ENCODE data around the gene STIP1.

DNA sequence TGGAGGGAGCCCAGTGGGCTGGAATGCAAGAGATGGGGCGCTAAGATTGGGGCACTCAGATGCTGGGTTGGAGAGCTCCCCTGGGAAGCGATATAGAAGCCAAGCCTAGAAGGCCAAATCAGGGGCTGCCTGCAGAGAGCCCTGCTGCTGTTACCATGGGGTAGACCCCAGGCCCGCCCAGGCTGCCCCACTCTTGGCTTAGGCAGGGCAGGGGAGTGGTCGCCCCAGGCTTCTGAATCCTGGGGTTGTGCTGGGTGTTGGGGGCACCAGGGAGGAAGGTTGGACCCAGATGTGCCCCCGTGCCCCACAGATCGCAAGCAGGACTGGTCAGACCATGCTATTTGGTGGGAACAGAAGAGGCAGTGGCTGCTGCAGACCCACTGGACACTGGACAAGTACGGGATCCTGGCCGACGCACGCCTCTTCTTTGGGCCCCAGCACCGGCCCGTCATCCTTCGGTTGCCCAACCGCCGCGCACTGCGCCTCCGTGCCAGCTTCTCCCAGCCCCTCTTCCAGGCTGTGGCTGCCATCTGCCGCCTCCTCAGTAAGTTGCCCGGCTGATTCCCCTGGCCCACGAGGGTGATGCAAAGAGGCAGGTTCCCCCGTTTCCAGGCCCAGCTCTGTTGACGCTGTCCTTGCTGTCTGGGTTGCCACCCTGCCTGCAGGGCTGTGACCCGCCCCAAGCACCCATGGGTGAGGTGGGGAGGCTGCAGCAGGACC is 24.5 kb downstream of the STIP1 start:
- TF ChIP-seq CEBPB (IDR thresholded peaks at IDR 0.05; ENCODE audit: low read depth) (no peak), CTCF (IDR thresholded peaks at IDR 0.05 in 2 of 3, conservative IDR thresholded peaks at IDR 0.05 in 1 of 3; ENCODE audit: borderline replicate concordance in 1 of 3, insufficient read depth in 1 of 3, low read depth in 2 of 3, low read length in 2 of 3) (no peak), POLR2A (IDR thresholded peaks at IDR 0.05; ENCODE audit: borderline replicate concordance, extremely low read depth, insufficient read depth, insufficient read length) (no peak), ELF1 (IDR thresholded peaks at IDR 0.05; ENCODE audit: borderline replicate concordance, low read depth) (no peak), EZH2 (IDR thresholded peaks at IDR 0.05) (no peak), POLR2AphosphoS5 (IDR thresholded peaks at IDR 0.05; ENCODE audit: low read depth, low read length) (no peak), SIN3A (IDR thresholded peaks at IDR 0.05; ENCODE audit: low read depth) (no peak), YY1 (IDR thresholded peaks at IDR 0.05; ENCODE audit: extremely low read depth, insufficient replicate concordance, low read depth, low read length) (no peak), EGR1 (IDR thresholded peaks at IDR 0.05; ENCODE audit: low read depth) (no peak), TCF7L2 (IDR thresholded peaks at IDR 0.05; ENCODE audit: borderline replicate concordance, extremely low read depth, insufficient read depth, insufficient read length) (no peak)
- TF ChIP-seq, protein P1, sequence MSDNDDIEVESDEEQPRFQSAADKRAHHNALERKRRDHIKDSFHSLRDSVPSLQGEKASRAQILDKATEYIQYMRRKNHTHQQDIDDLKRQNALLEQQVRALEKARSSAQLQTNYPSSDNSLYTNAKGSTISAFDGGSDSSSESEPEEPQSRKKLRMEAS (IDR thresholded peaks at IDR 0.05): no peak

All from HCT116 (cell line).